SIG-M5 treated with dmso at 0.1 percent for 504 hours (cell line): ENCODE measurements around the gene SYT12.
"Not testable (repeated sequence)": the region's sequence is repeated elsewhere in the genome, so short reads cannot be mapped to it uniquely, and the experiment has no call there.

Source experiments
- DNase-seq: peaks from one replicate; lab custom pipeline; 2025; ENCODE audit not compliant: unreplicated experiment; lab: John Stamatoyannopoulos, UW

The SYT12 gene

DNA sequence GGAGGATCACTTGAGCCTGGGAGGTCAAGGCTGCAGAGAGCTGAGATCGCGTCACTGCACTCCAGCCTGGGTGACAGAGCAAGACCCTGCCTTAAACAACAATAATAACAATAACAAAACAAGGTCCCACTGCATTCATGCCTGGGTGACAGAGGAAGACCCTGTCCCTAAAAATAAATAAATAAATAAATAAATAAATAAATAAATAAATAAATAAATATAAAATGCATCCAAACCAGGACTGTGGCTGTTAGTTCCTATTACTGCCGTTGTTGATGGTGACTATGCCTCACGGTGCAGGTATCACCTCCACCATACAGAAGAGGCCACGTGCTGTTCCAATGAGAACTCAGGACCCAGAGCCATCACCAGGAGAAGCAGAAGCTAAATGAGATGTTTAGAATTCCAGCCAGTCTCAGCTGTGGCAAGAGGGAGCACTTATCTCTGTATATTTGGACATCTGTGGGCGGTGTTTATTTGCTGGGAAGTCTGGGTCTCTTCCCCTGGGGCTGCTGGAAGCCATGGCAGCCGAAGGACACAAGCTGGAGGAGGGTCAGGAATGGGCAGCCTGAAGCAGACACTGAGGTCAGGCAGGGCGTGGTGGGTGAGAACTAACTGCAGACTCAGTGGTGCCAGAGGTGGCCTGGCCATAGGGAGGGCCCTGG, 26.2 kb upstream of the SYT12 start:
- DNase-seq, result peak; percentile 36

DNA sequence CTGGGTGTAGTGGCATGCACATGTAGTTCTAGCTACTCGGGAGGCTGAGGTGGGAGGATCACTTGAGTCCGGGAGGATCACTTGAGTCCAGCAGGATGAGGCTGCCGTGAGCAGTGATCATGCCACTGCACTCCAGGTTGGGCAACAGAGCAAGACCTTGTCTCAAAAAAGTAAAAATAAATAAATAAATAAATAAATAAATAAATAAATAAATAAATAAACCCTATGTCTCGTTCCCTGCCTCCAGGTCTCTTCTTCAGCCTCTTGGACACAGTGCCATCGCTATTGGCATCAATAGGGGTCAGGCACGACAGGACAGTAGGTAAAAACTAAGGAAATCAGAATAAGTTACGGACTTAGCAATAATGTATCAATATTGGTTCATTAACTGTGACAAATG, 23.4 kb upstream of the SYT12 start:
- no peak for DNase-seq

DNA sequence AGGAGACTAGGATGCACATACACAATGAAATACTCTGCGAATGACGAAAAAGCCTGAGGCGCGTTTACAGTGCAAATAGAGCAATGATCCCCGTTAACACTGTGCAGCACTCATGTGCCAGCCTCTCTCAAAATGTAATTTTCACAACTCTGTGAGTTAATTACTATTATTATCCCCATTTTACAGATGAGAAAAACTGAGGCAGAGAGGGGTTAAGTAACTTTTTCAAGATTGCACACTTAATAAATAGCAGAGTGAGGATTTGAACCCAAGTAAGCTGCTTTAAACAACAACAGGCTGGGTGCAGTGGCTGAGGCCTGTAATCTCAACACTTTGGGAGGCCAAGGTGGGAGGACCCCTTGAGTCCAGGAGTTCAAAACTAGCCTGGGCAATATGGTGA, 21.6 kb upstream of the SYT12 start:
- no peak for DNase-seq

- DNase-seq, result no peak
Observed at GRCh38 chr11:67002297-67002913, 20.5 kb upstream of the SYT12 start.

DNA sequence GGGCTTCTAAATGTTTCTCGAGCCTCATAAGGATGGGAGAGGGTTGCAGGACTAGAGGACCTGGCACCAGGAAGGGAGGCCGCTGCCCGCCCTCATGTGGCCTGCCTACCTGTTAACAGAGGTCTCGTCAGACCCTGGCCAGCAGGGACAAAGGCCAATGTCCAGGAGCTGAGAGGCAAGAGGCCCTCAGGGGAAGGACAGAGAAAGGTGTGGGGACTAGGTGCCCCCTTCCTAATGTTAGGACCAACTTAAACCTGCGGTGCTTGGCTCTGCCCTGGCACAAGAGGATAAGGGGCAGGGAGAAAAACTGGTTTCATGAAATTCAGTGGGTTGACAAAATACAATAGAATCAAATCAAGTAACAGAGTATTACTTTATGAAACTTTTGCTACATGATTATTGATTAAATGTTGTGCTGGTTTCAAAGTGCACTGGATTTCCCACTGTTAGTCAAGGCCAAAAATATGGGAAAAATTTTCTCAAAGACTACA, 20.0 kb upstream of the SYT12 start:
- DNase-seq, result no peak

GRCh38 chr11:67005200-67005599, 17.7 kb upstream of the SYT12 start:
- DNase-seq, result not testable (repeated sequence)

- peak; percentile 44 for DNase-seq
Observed at GRCh38 chr11:67006029-67006884, 16.7 kb upstream of the SYT12 start.

DNA sequence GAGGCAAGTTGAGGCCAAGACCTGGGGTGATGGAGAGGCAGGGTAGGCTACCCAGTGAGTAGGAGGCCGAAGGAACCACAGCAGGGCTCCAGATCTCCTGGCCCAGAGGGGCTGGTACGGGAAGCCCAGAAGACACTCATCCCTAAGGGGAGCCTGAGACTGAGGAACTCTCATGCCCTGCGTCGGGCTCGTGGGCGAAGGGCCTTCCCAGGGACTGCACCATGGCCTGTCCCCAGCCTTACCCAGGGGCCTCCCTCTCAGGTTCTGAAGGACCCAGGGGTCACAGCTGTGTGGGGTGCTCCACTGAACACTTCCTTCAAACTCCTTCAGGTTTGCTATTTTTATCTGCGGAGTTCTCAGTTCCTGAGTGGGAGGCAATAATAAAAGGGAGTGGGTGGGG, 15.8 kb upstream of the SYT12 start:
- no peak for DNase-seq

- DNase-seq, result no peak
Observed at GRCh38 chr11:67010296-67010905, 12.5 kb upstream of the SYT12 start.

GRCh38 chr11:67013511-67014045, 9.4 kb upstream of the SYT12 start:
- DNase-seq, result no peak

- no peak for DNase-seq
Observed at GRCh38 chr11:67014343-67014742, 8.6 kb upstream of the SYT12 start.

DNA sequence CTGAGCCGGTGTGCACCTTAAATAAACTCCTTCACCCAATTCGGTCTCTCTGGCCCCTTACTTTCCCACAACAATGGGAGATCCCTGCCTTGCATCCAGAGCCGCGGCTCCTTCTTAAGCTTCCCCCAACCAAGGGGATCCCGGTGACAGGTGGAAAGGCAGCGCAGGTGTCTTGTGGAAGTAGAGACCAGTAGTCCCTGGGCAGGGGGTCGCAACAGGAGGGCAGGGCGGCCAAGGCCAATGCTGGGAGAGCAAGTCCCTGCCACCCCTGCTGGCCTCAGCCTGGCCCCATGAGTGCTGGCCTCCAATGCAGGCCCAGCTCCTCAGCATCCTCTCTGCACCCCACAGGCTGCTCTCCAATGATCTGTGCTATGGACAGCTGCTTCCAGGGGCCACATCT, 7.9 kb upstream of the SYT12 start:
- DNase-seq, result no peak

DNA sequence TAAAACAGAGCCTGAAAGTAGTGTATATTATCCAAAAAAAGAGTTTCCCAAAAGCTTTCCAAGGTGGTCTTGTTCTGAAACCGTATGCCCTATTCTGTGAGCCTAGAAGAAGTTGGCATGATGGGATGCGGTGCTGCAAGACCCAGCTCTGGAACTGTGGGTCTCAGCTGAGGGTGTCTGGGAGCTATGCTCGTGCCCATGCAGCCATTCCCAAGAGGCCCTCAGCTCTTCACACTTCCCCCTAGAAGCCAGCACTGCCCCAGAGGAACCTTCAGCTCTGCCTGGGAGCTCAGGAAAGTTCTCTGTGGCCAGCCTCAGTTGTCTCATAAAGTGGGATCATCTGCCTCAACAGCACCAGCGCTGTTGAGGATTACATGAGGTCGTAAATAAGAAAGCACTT, 6.4 kb upstream of the SYT12 start:
- no peak for DNase-seq

DNA sequence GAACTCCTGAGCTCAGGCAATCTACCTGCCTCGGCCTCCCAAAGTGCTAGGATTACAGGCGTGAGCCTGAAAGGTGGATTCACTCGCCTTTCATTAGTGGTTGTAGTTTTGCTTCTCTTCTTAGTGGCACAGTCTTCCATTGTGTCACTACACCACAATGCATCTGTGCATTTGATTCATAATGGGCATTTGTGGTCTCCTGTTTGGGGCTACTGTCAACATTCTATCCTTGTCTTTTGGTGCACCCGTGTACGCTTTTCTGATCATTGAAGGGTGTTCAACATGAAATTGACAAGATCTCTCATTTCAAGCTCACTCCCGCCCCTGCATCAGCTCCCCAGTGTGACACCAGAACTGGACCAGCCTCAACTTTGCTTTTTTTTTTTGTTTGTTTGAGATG, 2.0 kb upstream of the SYT12 start:
- DNase-seq, result no peak

GRCh38 chr11:67022341-67022933, 497 bp upstream of the SYT12 start:
- DNase-seq, result no peak

DNA sequence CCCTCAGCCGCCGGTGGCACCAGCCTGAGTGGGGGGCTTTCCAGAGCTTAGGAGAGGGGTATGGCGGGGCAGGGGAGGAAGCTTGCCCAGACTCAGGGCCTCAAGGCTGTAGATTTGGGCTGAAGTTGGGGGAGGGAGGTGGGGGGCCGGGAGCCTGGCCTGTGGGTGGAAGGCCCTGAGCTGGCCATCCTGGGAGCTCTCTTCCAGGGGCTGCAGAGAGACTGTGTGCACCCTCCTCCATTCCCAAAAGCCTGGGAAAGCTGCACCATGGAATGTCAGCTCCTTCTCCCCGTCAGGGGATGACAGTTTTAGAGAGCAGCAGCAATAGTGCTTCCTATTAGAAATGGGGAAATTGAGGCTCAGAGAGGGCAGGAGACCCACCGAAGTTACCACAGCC, 1.0 kb downstream of the SYT12 start:
- DNase-seq, result no peak

- peak; percentile 16 for DNase-seq
Observed at GRCh38 chr11:67024410-67024809, 1.5 kb downstream of the SYT12 start.

GRCh38 chr11:67024966-67025365, 2.0 kb downstream of the SYT12 start:
- DNase-seq, result no peak

DNA sequence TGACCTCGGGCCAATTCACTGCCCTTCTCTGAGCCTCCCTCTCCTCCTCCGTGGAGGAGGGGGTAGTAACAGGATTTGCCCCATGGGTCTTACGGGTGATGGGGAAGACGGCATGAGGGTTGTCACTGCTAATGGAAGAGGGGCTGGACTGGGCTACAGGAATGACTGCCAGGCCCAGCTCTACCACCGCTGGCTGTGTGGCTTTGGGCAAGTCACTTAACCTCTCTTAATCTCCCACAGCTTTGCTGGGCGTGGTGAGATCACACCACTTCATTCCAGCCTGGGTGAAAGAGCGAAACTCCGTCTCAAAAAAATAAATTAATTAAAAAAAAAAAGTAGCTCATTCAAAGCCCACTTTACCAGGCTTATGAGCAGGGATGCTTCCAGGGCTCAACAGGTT, 2.8 kb downstream of the SYT12 start:
- DNase-seq, result no peak

- no peak for DNase-seq
Observed at GRCh38 chr11:67026941-67027340, 4.0 kb downstream of the SYT12 start.

- peak; percentile 16 for DNase-seq
Observed at GRCh38 chr11:67027483-67027930, 4.6 kb downstream of the SYT12 start.
